Measurements from ENCODE around the gene CCR5.

- TF ChIP-seq CTCF (conservative IDR thresholded peaks at IDR 0.05; ENCODE audit: low read depth, low read length): no peak
- no peak for TF ChIP-seq EZH2 (IDR thresholded peaks at IDR 0.05; ENCODE audit: low read length, unreplicated experiment)
Observed at GRCh38 chr3:46353090-46353489, 17.7 kb upstream of the CCR5 start.
